SH-SY5Y (cell line): Measurements from ENCODE around the gene ANKRD13D.

Experiments used
- GATA2 ChIP-seq: IDR thresholded peaks from 2 replicates; pipeline ENCODE4 v1.6.1; 2011; ENCODE audit warnings: mild to moderate bottlenecking, low read depth, low read length
- GATA3 ChIP-seq: IDR thresholded peaks from 2 replicates; pipeline ENCODE4 v1.6.1; 2011; ENCODE audit warnings: low read depth, mild to moderate bottlenecking, low read length, moderate library complexity

DNA sequence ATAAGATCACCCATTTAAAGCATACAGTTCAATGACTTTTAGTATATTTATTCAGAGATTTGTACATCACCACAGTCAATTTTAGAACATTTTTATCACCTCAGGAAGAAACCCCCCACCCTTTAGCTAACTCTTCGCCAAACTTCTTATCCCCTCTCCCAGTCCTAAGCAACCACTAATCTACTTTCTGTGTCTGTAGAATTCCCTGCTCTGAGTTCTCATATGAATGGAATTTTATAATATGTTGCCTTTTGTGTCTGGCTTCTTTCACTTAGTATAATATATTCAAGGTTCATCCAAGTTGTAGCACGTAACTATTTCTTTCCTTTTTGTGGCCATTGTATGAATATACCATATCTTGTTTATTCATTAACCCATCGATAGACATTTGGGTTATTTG lies 3.6 kb downstream of the ANKRD13D start:
- TF ChIP-seq GATA3 (no peak), GATA2 (no peak)
